GM12878 (cell line): ENCODE measurements around the gene EFCAB13.

Experiments
- CTCF ChIP-seq, 3 experiments: IDR thresholded peaks in 2 of 3; conservative IDR thresholded peaks in 1 of 3; 2 replicates each; pipeline ENCODE4 v1.5.1; 2011; ENCODE audit warnings: low read depth in 3 of 3, low read length in 3 of 3, mild to moderate bottlenecking in 3 of 3, control low read depth in 2 of 3, moderate library complexity in 2 of 3, inconsistent platforms in 1 of 3, mixed read lengths in 1 of 3; ENCODE audit not compliant: control insufficient read depth in 2 of 3, insufficient read depth in 1 of 3; ENCODE audit errors: extremely low read depth in 1 of 3
- JUND ChIP-seq: IDR thresholded peaks from 2 replicates; pipeline ENCODE4 v1.6.1; 2012; ENCODE audit warnings: low read depth, mild to moderate bottlenecking, low read length, improper control_type of control experiment, moderate library complexity
- MYC ChIP-seq: IDR thresholded peaks from 2 replicates; pipeline ENCODE4 v1.6.1; 2011; ENCODE audit warnings: mild to moderate bottlenecking, low read length, moderate library complexity, inconsistent platforms; ENCODE audit not compliant: insufficient read depth, insufficient replicate concordance, insufficient read length, severe bottlenecking
- NR2C2 ChIP-seq: IDR thresholded peaks from 2 replicates; pipeline ENCODE4 v1.6.1; 2011; ENCODE audit warnings: borderline replicate concordance, low read depth; ENCODE audit not compliant: control insufficient read depth, insufficient read length

- TF ChIP-seq CTCF (IDR thresholded peaks at IDR 0.05 in 2 of 3, conservative IDR thresholded peaks at IDR 0.05 in 1 of 3; ENCODE audit: control insufficient read depth in 2 of 3, extremely low read depth in 1 of 3, insufficient read depth in 1 of 3, low read depth in 3 of 3, low read length in 3 of 3) = no peak
- TF ChIP-seq MYC = no peak
- TF ChIP-seq NR2C2 = no peak
- no peak for TF ChIP-seq JUND
These were observed 104.2 kb downstream of the EFCAB13 start for GRCh38 chr17:47427985-47428384.
